Vagina (tissue), 2 donors: ENCODE measurements around the gene CD5L.

Experiments used
- POLR2A ChIP-seq, 2 donors: fragments of 450-650 bp; IDR thresholded peaks; one replicate each; pipeline ENCODE4 v1.6.1; 2017; ENCODE audit warnings: antibody characterized with exemption in 2 of 2, mild to moderate bottlenecking in 2 of 2, moderate library complexity in 2 of 2
- POLR2AphosphoS5 ChIP-seq, 2 donors: sonication (generic); formaldehyde crosslinking; IDR thresholded peaks; one replicate each; pipeline ENCODE4 v1.9.0; 2017; ENCODE audit warnings: antibody characterized with exemption in 2 of 2, mild to moderate bottlenecking in 2 of 2, low read depth in 1 of 2; ENCODE audit not compliant: insufficient read depth in 1 of 2
- TF ChIP-seq, protein P1 (sequence below), 3 experiments: fragments of 450-650 bp in 2 of 3; fragments of 200-600 bp in 1 of 3; sonication (generic) in 1 of 3; IDR thresholded peaks; one replicate each; pipeline ENCODE4 v1.5.1; 2017 to 2019; ENCODE audit warnings: antibody characterized with exemption in 3 of 3, mild to moderate bottlenecking in 2 of 3, moderate library complexity in 2 of 3

DNA sequence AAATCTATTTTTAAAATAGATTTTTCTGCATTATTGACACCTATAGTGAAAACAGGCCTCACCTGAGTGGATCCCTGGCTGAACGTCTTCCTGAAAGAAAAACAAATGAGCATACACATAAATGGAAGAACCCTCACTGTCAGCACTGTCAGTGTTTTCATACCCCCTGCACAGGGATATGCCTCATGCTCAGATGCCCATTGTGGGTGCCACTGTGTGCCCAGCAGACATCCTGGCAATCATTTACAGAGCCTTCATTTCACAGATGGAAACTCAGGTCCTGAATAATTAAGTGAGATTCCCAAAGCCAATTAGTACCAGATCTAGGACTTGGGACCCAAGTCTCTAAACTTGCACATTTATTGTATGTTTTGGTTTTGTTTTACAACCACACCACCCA lies 41.6 kb downstream of the CD5L start:
- TF ChIP-seq POLR2A (IDR thresholded peaks at IDR 0.05) (no peak), POLR2AphosphoS5 (IDR thresholded peaks at IDR 0.05; ENCODE audit: insufficient read depth in 1 of 2, low read depth in 1 of 2) (no peak)
- TF ChIP-seq, protein P1, sequence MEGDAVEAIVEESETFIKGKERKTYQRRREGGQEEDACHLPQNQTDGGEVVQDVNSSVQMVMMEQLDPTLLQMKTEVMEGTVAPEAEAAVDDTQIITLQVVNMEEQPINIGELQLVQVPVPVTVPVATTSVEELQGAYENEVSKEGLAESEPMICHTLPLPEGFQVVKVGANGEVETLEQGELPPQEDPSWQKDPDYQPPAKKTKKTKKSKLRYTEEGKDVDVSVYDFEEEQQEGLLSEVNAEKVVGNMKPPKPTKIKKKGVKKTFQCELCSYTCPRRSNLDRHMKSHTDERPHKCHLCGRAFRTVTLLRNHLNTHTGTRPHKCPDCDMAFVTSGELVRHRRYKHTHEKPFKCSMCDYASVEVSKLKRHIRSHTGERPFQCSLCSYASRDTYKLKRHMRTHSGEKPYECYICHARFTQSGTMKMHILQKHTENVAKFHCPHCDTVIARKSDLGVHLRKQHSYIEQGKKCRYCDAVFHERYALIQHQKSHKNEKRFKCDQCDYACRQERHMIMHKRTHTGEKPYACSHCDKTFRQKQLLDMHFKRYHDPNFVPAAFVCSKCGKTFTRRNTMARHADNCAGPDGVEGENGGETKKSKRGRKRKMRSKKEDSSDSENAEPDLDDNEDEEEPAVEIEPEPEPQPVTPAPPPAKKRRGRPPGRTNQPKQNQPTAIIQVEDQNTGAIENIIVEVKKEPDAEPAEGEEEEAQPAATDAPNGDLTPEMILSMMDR (IDR thresholded peaks at IDR 0.05), result no peak
